Mesendoderm (in vitro differentiated cells): ENCODE results near the gene RHBDF2.
A peak's percentile ranks its signal among the peaks of the same experiment; 100 is the strongest.

Source experiments
- DNase-seq: peaks from one replicate; pipeline ENCODE4 v3.0.0; 2013
- H2AK5ac ChIP-seq: 2 replicates; pipeline ENCODE4 v1.6.1; 2013; ENCODE audit warnings: low read length, inconsistent platforms
- H2BK120ac ChIP-seq: 2 replicates; pipeline ENCODE4 v1.6.1; 2013; ENCODE audit warnings: low read depth, mild to moderate bottlenecking, low read length, moderate library complexity, mixed read lengths
- H2BK15ac ChIP-seq: replicated peaks from 2 replicates; pipeline ENCODE4 v1.6.1; 2013; ENCODE audit warnings: low read depth, mild to moderate bottlenecking, moderate library complexity
- H2BK5ac ChIP-seq: 2 replicates; pipeline ENCODE4 v1.6.1; 2013; ENCODE audit warnings: low read length, inconsistent platforms
- H3K18ac ChIP-seq: 2 replicates; pipeline ENCODE4 v1.6.1; 2013; ENCODE audit warnings: mild to moderate bottlenecking, low read length, mixed read lengths
- H3K23ac ChIP-seq: one replicate; pipeline ENCODE4 v1.6.1; 2013; ENCODE audit warnings: low read length
- H3K27ac ChIP-seq: 2 replicates; pipeline ENCODE4 v1.5.1; 2013; ENCODE audit warnings: low read depth, mild to moderate bottlenecking, inconsistent platforms, low read length, moderate library complexity
- H3K27me3 ChIP-seq: 2 replicates; pipeline ENCODE4 v1.6.1; 2013; ENCODE audit warnings: low read length, control low read depth, mild to moderate bottlenecking, inconsistent platforms; ENCODE audit not compliant: insufficient read depth, poor library complexity
- H3K36me3 ChIP-seq: 2 replicates; pipeline ENCODE4 v1.6.1; 2013; ENCODE audit warnings: low read length, inconsistent platforms; ENCODE audit not compliant: control insufficient read depth, insufficient read depth
- H3K4ac ChIP-seq: one replicate; pipeline ENCODE4 v1.6.1; 2013; ENCODE audit warnings: low read depth, mild to moderate bottlenecking, low read length, moderate library complexity
- H3K4me1 ChIP-seq: 2 replicates; pipeline ENCODE4 v1.6.1; 2013; ENCODE audit warnings: low read depth, low read length, inconsistent platforms; ENCODE audit not compliant: control insufficient read depth
- H3K4me2 ChIP-seq: 2 replicates; pipeline ENCODE4 v1.6.1; 2013; ENCODE audit warnings: low read length
- H3K4me3 ChIP-seq: 2 replicates; pipeline ENCODE4 v1.5.1; 2013; ENCODE audit warnings: mild to moderate bottlenecking, low read length
- H3K56ac ChIP-seq: one replicate; pipeline ENCODE4 v1.6.1; 2013; ENCODE audit warnings: low read length
- H3K79me1 ChIP-seq: 2 replicates; pipeline ENCODE4 v1.6.1; 2013; ENCODE audit warnings: low read length, inconsistent platforms
- H3K79me2 ChIP-seq: 2 replicates; pipeline ENCODE4 v1.6.1; 2013; ENCODE audit warnings: mild to moderate bottlenecking, low read length; ENCODE audit not compliant: control insufficient read depth, insufficient read depth
- H3K9ac ChIP-seq: 2 replicates; pipeline ENCODE4 v1.6.1; 2013; ENCODE audit warnings: low read length, inconsistent platforms
- H4K5ac ChIP-seq: one replicate; pipeline ENCODE4 v1.6.1; 2013; ENCODE audit warnings: low read length
- H4K8ac ChIP-seq: one replicate; pipeline ENCODE4 v1.6.1; 2013; ENCODE audit warnings: low read depth, mild to moderate bottlenecking, control low read depth, low read length, moderate library complexity
- WGBS: extraction: QIAGEN DNeasy Blood & Tissue Kit; methylation state at CpG from one replicate; pipeline ENCODE4 v1.1.7; 2013; ENCODE audit warnings: low lambda C conversion rate, missing lambda C conversion rate; ENCODE audit not compliant: insufficient coverage; ENCODE audit errors: extremely low coverage; 5-methylcytosine and 5-hydroxymethylcytosine counted together

The RHBDF2 gene

GRCh38 chr17:76539631-76540271 lies 38.5 kb upstream of the RHBDF2 start, which contains the start of gene PRCD:
Gene PRCD (plus strand): TSS chr17:76540044. CDS start chr17:76540142, 98 bp downstream.
- DNase-seq, result peak; percentile 71
- H3K27me3 ChIP-seq, result peaks cover 1% of the 10 kb centered on the region
- peaks cover 18% of the 10 kb centered on the region for H3K4me1 ChIP-seq

GRCh38 chr17:76538941-76539570 lies 37.8 kb upstream of the RHBDF2 start:
- Histone ChIP-seq H3K9ac (no peak overlapping the region), H3K18ac (no peak overlapping the region), H3K23ac (no peak overlapping the region), H3K4me3 (no peak overlapping the region), H2AK5ac (no peak overlapping the region), H4K8ac (no peak overlapping the region), H3K79me1 (no peaks in the 10 kb centered on the region), H3K4me1 (peaks cover 14% of the 10 kb centered on the region), H2BK15ac (no peak overlapping the region), H3K56ac (peak overlapping the region; percentile 87), H3K27ac (no peak overlapping the region), H3K4ac (no peak overlapping the region), H3K79me2 (no peaks in the 10 kb centered on the region), H3K4me2 (no peak overlapping the region), H3K36me3 (no peaks in the 10 kb centered on the region), H4K5ac (no peak overlapping the region), H3K27me3 (peaks cover 1% of the 10 kb centered on the region), H2BK120ac (no peak overlapping the region), H2BK5ac (no peak overlapping the region)
- no CpG with 5 or more reads among the region's 9 CpGs for WGBS
- DNase-seq, result no peak

More at GRCh38 chr17:76539631-76540271, 38.5 kb upstream of the RHBDF2 start, which contains the start of gene PRCD:
- Histone ChIP-seq H3K18ac (no peak within 1 kb of the TSS), H3K4ac (no peak within 1 kb of the TSS), H3K9ac (peak within 1 kb of the TSS; percentile 62), H3K56ac (peak within 1 kb of the TSS; percentile 88), H2BK120ac (no peak within 1 kb of the TSS), H3K27ac (no peak within 1 kb of the TSS), H3K79me2 (no peaks in the 10 kb centered on the region), H3K79me1 (no peaks in the 10 kb centered on the region), H4K8ac (no peak within 1 kb of the TSS), H2BK15ac (no peak within 1 kb of the TSS), H2AK5ac (no peak within 1 kb of the TSS), H3K23ac (no peak within 1 kb of the TSS), H2BK5ac (no peak within 1 kb of the TSS), H3K4me2 (peak within 1 kb of the TSS; percentile 69), H4K5ac (no peak within 1 kb of the TSS), H3K36me3 (no peaks in the 10 kb centered on the region), H3K4me3 (no peak within 1 kb of the TSS)
- no CpG with 5 or more reads among the region's 22 CpGs for WGBS

- no CpG with 5 or more reads among the region's 37 CpGs for WGBS
- no peak overlapping the region for H4K5ac ChIP-seq
- peak overlapping the region; percentile 30 for H3K23ac ChIP-seq
- H3K4ac ChIP-seq, result peak overlapping the region; percentile 10
- H4K8ac ChIP-seq, result no peak overlapping the region
- H2BK5ac ChIP-seq, result no peak overlapping the region
- H3K4me1 ChIP-seq, result peaks cover 10% of the 10 kb centered on the region
- peak overlapping the region; percentile 56 for H3K9ac ChIP-seq
- no peaks in the 10 kb centered on the region for H3K36me3 ChIP-seq
- no peak overlapping the region for H2BK120ac ChIP-seq
- H3K56ac ChIP-seq, result peak overlapping the region; percentile 87
- H3K27me3 ChIP-seq, result peaks cover 1% of the 10 kb centered on the region
- H3K4me2 ChIP-seq, result peak overlapping the region; percentile 37
- H3K79me1 ChIP-seq, result no peaks in the 10 kb centered on the region
- no peaks in the 10 kb centered on the region for H3K79me2 ChIP-seq
- H3K4me3 ChIP-seq, result peak overlapping the region; percentile 29
- H2BK15ac ChIP-seq, result no peak overlapping the region
- peak; percentile 40 for DNase-seq
- H3K27ac ChIP-seq, result no peak overlapping the region
- no peak overlapping the region for H2AK5ac ChIP-seq
- peak overlapping the region; percentile 75 for H3K18ac ChIP-seq
These were observed 37.2 kb upstream of the RHBDF2 start for GRCh38 chr17:76538281-76538931.

- Histone ChIP-seq H3K4me1 (peaks cover 5% of the 10 kb centered on the region), H3K23ac (peak within 1 kb of the TSS; percentile 30), H3K4ac (peak within 1 kb of the TSS; percentile 10), H2BK15ac (no peak within 1 kb of the TSS), H3K56ac (peak within 1 kb of the TSS; percentile 87), H3K4me3 (peak within 1 kb of the TSS; percentile 40), H2AK5ac (no peak within 1 kb of the TSS), H3K18ac (peak within 1 kb of the TSS; percentile 75), H3K4me2 (peak within 1 kb of the TSS; percentile 45), H3K36me3 (no peaks in the 10 kb centered on the region), H4K8ac (no peak within 1 kb of the TSS), H3K27ac (no peak within 1 kb of the TSS), H2BK5ac (no peak within 1 kb of the TSS), H2BK120ac (no peak within 1 kb of the TSS), H3K9ac (peak within 1 kb of the TSS; percentile 64), H4K5ac (no peak within 1 kb of the TSS), H3K79me1 (no peaks in the 10 kb centered on the region), H3K27me3 (peaks cover 1% of the 10 kb centered on the region), H3K79me2 (no peaks in the 10 kb centered on the region)
- peak; percentile 30 for DNase-seq
- WGBS, result no CpG with 5 or more reads among the region's 95 CpGs
These were observed 36.5 kb upstream of the RHBDF2 start, which contains the start of gene CYGB for GRCh38 chr17:76537578-76538280. Gene CYGB (minus strand): TSS chr17:76537709. CDS start chr17:76537542, 167 bp downstream.

- no peak overlapping the region for H4K8ac ChIP-seq
- H2BK15ac ChIP-seq, result no peak overlapping the region
- no peak overlapping the region for H3K23ac ChIP-seq
- no peak overlapping the region for H2BK120ac ChIP-seq
- no peaks in the 10 kb centered on the region for H3K79me2 ChIP-seq
- no peaks in the 10 kb centered on the region for H3K36me3 ChIP-seq
- H3K4me1 ChIP-seq, result peaks cover 5% of the 10 kb centered on the region
- H2BK5ac ChIP-seq, result no peak overlapping the region
- peak overlapping the region; percentile 45 for H3K4me2 ChIP-seq
- no peak overlapping the region for H4K5ac ChIP-seq
- WGBS, result no CpG with 5 or more reads among the region's 26 CpGs
- H3K18ac ChIP-seq, result peak overlapping the region; percentile 44
- DNase-seq, result peak; percentile 45
- H3K27me3 ChIP-seq, result peaks cover 1% of the 10 kb centered on the region
- no peaks in the 10 kb centered on the region for H3K79me1 ChIP-seq
- peak overlapping the region; percentile 87 for H3K56ac ChIP-seq
- H3K9ac ChIP-seq, result peak overlapping the region; percentile 64
- peak overlapping the region; percentile 9 for H3K4me3 ChIP-seq
- no peak overlapping the region for H2AK5ac ChIP-seq
- H3K27ac ChIP-seq, result no peak overlapping the region
- no peak overlapping the region for H3K4ac ChIP-seq
These were observed 36.0 kb upstream of the RHBDF2 start for GRCh38 chr17:76537288-76537577.
